ENCODE results near the gene VSIG1. TPM values are rescaled to one million over a fixed set of nuclear protein-coding genes. Genes with fewer than 3 reads are reported as not detected.

The VSIG1 gene
- total RNA-seq, 1 experiment from 2014 or later = 1.5 TPM

DNA sequence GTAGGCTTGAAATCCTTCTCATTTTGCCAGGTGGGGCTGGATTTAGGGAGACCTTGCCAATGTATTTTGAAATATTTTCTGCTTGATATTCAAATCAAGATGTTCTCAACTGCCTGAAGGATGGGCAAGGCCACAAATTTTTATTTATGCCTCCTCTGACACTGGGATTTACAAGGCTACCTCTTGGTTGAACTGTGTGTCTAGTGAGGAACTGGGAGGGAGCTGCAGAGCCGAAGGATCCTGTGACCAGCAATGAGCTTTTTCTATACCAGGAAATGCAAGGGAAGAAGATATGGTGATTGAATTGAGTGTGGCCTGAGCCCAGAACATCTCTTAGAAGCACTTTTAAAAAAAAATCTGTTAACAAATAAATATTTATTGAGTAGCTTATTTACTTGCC lies 14.9 kb downstream of the VSIG1 start:
- Histone ChIP-seq H2BK15ac (ENCODE audit: low read depth, low read length) (no peak overlapping the region), H3K56ac (ENCODE audit: insufficient read length, low read depth, low read length) (no peak overlapping the region), H3T11ph (ENCODE audit: low read length) (no peak overlapping the region), H3K79me1 (ENCODE audit: insufficient read depth, low read depth, low read length, poor library complexity, severe bottlenecking) (no peaks in the 10 kb centered on the region), H4K91ac (ENCODE audit: insufficient read length, low read depth, low read length) (no peak overlapping the region), H3K23me2 (ENCODE audit: insufficient read length, low read depth, low read length, poor library complexity, severe bottlenecking) (no peaks in the 10 kb centered on the region), H3K9me3 (ENCODE audit: control insufficient read depth, low read depth, low read length) (no peaks in the 10 kb centered on the region), H3K4ac (ENCODE audit: low read depth, low read length) (no peak overlapping the region), H3K18ac (ENCODE audit: insufficient read length, low read depth, low read length) (no peak overlapping the region), H2AK5ac (ENCODE audit: insufficient read length, low read length) (no peak overlapping the region), H3K14ac (ENCODE audit: insufficient read depth, low read length) (no peak overlapping the region), H3K9ac (ENCODE audit: extremely low read depth, insufficient read length, low read length) (no peak overlapping the region), H2BK12ac (ENCODE audit: insufficient read length, low read depth, low read length) (no peak overlapping the region), H4K8ac (replicated peaks; ENCODE audit: insufficient read length, low read depth, low read length) (no peak overlapping the region), H3K27me3 (ENCODE audit: insufficient read depth, low read length) (no peaks in the 10 kb centered on the region), H2AFZ (ENCODE audit: low read length) (no peak overlapping the region), H3K79me2 (ENCODE audit: insufficient read depth, low read length) (no peaks in the 10 kb centered on the region), H3K4me1 (ENCODE audit: insufficient read depth, low read length) (no peaks in the 10 kb centered on the region), H2BK20ac (ENCODE audit: low read depth, low read length, poor library complexity, severe bottlenecking) (no peak overlapping the region), H3K4me2 (ENCODE audit: insufficient read depth, insufficient read length, low read length) (no peak overlapping the region), H2BK5ac (ENCODE audit: insufficient read length, low read length) (no peak overlapping the region), H3K23ac (ENCODE audit: insufficient read length, low read depth, low read length) (no peak overlapping the region), H2BK120ac (ENCODE audit: low read depth, low read length, poor library complexity, severe bottlenecking) (no peak overlapping the region), H4K20me1 (ENCODE audit: control insufficient read depth, insufficient read depth, insufficient read length) (no peaks in the 10 kb centered on the region), H3K27ac (ENCODE audit: insufficient read length, low read depth, low read length) (no peak overlapping the region), H4K5ac (ENCODE audit: insufficient read length, low read depth, low read length) (no peak overlapping the region)
- WGBS (ENCODE audit: extremely low coverage, insufficient read length, low lambda C conversion rate) = no CpG with 5 or more reads among the region's 1 CpG
- Mint-ChIP-seq H3K4me1 (peaks cover 3 to 13% of the 10 kb centered on the region in 2 experiments), H3K27me3 (ENCODE audit: low read depth) (no peaks in the 10 kb centered on the region; the same call in 1 of the 2 replicates), H3K36me3 (ENCODE audit: insufficient read depth in 1 of 3, low read depth in 3 of 3) (0 out of 7 replicates have a peak, but pooled peaks cover 0 to 4% (median 0%) of the 10 kb centered on the region in 3 experiments), H3K27ac (0 out of 7 replicates have a peak overlapping the region, but pooled peaks of 1 of the 3 experiments have one; percentile 17), H3K9me3 (peaks cover 0 to 6% of the 10 kb centered on the region in 2 experiments; a peak in 2 of 5 replicates), H3K4me3 (no peak overlapping the region)
- no peak for DNase-seq
- TF ChIP-seq, protein P1, sequence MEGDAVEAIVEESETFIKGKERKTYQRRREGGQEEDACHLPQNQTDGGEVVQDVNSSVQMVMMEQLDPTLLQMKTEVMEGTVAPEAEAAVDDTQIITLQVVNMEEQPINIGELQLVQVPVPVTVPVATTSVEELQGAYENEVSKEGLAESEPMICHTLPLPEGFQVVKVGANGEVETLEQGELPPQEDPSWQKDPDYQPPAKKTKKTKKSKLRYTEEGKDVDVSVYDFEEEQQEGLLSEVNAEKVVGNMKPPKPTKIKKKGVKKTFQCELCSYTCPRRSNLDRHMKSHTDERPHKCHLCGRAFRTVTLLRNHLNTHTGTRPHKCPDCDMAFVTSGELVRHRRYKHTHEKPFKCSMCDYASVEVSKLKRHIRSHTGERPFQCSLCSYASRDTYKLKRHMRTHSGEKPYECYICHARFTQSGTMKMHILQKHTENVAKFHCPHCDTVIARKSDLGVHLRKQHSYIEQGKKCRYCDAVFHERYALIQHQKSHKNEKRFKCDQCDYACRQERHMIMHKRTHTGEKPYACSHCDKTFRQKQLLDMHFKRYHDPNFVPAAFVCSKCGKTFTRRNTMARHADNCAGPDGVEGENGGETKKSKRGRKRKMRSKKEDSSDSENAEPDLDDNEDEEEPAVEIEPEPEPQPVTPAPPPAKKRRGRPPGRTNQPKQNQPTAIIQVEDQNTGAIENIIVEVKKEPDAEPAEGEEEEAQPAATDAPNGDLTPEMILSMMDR (conservative IDR thresholded peaks at IDR 0.05) = no peak
